Right cardiac atrium (tissue), 5 donors: ENCODE results near the gene ARID3A. TPM values are rescaled to one million over a fixed set of nuclear protein-coding genes. Genes with fewer than 3 reads are reported as not detected.

Experiments
- ATAC-seq, 2 donors: fragments of 200-7000 bp; cut with Tn5 transposase; one replicate each; pipeline versions ENCODE4 v1.8.0 to v1.9.1; 2020; ENCODE audit warnings: moderate library complexity in 2 of 2, mild to moderate bottlenecking in 1 of 2
- DNase-seq, 3 donors: peaks; one replicate each; pipeline ENCODE4 v3.0.0-alpha.2; 2020
- H3K27ac ChIP-seq: one replicate; pipeline ENCODE4 v1.5.1; 2013; ENCODE audit warnings: mild to moderate bottlenecking, low read length, control low read depth, moderate library complexity
- H3K27me3 ChIP-seq: one replicate; pipeline ENCODE4 v1.6.1; 2013; ENCODE audit not compliant: control insufficient read depth, insufficient read depth
- H3K4me1 ChIP-seq: one replicate; pipeline ENCODE4 v1.6.1; 2013; ENCODE audit warnings: low read length; ENCODE audit not compliant: control insufficient read depth, insufficient read depth
- H3K4me3 ChIP-seq: one replicate; pipeline ENCODE4 v1.5.1; 2013; ENCODE audit warnings: low read length, control low read depth
- H3K9me3 ChIP-seq: one replicate; pipeline ENCODE4 v1.6.1; 2013; ENCODE audit warnings: low read length; ENCODE audit not compliant: control insufficient read depth
- WGBS: extraction: QIAGEN DNeasy Blood & Tissue Kit; methylation state at CpG from one replicate; pipeline ENCODE4 v1.1.7; 2013; 5-methylcytosine and 5-hydroxymethylcytosine counted together
- intact Hi-C, 4 donors: fragments of 100-400 bp; cut with DNase I; formaldehyde crosslinking; loops; one replicate each; pipeline versions ENCODE4 v1.11.0 to v1.14.0; 2022 to 2023
- polyA plus RNA-seq: library from polyadenylated mRNA; stranded (reverse); fragments of 200-250 nt; gene quantifications from one replicate; pipeline ENCODE4 v1.2.3, GENCODE V29; 2013
- total RNA-seq, 4 donors: library from RNA; stranded (reverse); fragmentation: NEBNext Ultra II Directional; extraction: Animal tissue kit (Norgen Biotek cat#: 25700); gene quantifications; one replicate each; pipeline ENCODE4 v1.2.1, GENCODE V29; 2021
- donor health status: healthy with polysubstance abuse.
- donor health status: DM: no; HTN: yes; CAD: no.
- donor health status: DM: no; HTN: no; CAD: no.
- donor health status: DM: no; HTN: yes; CAD: no; lungs with severe emphysema.
- donor health status: DM: yes; HTN: yes; CAD: no.

The ARID3A gene
- total and polyA plus RNA-seq, 5 donors = 3.3 to 6.2 (median 5.1) TPM

DNA sequence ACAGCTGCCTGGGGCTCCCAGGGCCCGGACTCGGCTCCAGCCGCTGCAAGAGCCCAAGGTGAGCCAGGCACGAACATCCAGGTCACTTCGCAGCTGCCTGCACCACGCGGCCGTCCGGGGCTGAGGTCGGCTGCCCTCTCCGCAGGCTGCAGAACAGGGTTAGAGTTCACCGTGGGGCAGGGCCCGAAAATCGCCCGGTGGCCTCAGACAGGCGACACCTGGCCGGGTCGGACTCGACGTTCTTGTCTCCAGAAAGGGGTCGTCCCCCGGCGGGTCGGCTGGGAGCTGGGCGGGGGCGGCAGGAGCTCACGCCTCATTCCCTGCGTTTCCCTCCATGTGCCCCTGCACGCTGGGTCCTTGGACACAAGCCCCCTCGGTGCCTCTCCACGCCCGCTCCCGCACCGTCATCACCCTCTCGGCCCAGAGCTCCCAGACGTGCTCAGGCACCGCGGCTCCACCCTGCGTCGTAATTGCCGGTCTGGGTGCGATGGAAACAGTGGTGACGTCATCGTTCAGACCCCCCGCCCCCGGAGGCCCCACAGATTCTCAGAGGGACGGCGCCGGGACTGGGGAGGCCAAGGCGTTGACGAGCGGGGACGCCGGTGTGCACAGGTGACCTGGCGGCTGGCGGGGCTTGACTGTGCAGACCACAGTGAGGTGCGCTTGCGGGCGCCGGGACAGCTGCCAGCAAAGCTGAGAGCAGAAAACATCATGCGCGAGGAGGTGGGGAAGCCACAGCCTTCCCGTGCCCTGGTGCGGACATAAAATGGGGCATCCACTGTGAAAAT lies 70.4 kb downstream of the ARID3A start:
- no peaks in the 10 kb centered on the region for H3K9me3 ChIP-seq
- intact Hi-C loops = no loop called here
- ATAC-seq = no peak

DNA sequence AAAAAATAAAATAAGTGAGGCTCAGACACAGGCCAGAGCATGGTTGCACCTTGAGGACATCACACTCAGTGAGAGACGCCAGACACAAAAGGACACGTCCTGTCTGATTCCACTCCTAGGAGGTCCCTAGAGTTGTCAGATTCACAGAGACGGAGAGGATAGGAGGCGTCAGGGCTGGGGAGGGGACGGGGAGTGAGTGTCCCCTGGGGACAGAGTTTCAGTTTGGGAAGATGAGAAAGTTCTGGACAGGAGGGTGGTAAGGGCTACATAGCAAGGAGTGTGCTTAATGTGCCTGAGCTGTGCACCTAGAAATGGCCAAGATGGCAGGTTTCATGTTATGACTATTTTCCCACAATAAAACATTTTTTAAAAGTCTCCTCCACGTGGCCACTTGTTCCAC lies 72.2 kb downstream of the ARID3A start:
- no peak for ATAC-seq
- Histone ChIP-seq H3K4me3 (no peak overlapping the region), H3K4me1 (no peaks in the 10 kb centered on the region), H3K9me3 (no peaks in the 10 kb centered on the region), H3K27me3 (no peaks in the 10 kb centered on the region), H3K27ac (no peak overlapping the region)
- intact Hi-C loops = no loop called here
- DNase-seq = no peak
- WGBS = 25% methylated on average over 6 of the region's 6 CpGs

More for the DNA sequence above, 70.4 kb downstream of the ARID3A start:
- Histone ChIP-seq H3K27ac (no peak overlapping the region), H3K4me3 (no peak overlapping the region), H3K4me1 (no peaks in the 10 kb centered on the region), H3K27me3 (no peaks in the 10 kb centered on the region)
- peak in 2 of 3 donors; percentile 65 to 72 for DNase-seq
- 12% methylated on average over 64 of the region's 64 CpGs for WGBS

DNA sequence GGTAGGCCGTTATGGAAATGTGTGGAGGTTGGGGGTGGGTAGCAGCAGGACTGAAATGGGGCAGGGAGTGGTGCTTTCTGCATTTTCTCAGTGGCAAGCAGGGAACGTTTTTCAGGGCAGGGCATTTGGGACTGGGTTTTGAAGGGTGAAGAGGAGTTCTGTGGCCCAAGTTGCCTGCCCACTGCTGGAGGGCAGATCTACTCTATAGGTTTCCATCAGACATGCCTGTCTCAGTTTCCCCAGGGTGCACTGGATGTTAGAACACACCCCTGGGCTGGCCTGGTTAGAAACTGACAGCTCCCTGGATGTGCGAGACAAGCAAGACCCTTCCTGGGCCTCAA lies 73.5 kb downstream of the ARID3A start:
- 67% methylated on average over 3 of the region's 3 CpGs for WGBS
- ATAC-seq (no peak), DNase-seq (no peak)
- H3K27ac ChIP-seq = no peak overlapping the region
- H3K27me3 ChIP-seq = no peaks in the 10 kb centered on the region
- no peaks in the 10 kb centered on the region for H3K4me1 ChIP-seq
- H3K4me3 ChIP-seq = no peak overlapping the region
- no peaks in the 10 kb centered on the region for H3K9me3 ChIP-seq
- intact Hi-C loops = no loop called here

DNA sequence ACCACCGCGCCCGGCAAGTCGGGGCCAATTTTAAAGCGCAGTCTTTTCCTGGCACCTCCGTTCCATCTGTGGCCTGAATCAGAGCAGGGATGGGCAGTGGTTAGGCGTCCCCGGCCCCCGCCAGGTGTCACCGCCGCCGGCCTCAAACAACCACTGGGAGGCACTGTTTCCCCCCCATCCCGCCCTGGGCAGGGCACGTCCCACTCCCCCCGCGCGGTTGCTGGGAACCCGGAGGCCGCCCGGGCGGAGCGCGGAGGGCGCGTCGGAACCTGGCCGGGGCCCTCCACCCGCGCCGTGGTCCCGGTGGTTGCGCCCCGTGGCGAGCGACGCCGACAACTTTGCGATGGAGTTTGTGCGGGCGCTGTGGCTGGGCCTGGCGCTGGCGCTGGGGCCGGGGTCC lies 74.3 kb downstream of the ARID3A start, which contains the start of gene GRIN3B:
TSS of gene GRIN3B (plus strand) at position 325 of the 400 bp plus-strand sequence. CDS start at position 344, 19 bp downstream.
- peak within 1 kb of the TSS; percentile 11 for H3K4me3 ChIP-seq
- H3K27ac ChIP-seq = no peak within 1 kb of the TSS
- H3K9me3 ChIP-seq = no peaks in the 10 kb centered on the region
- ATAC-seq = peak in 1 of 2 donors; percentile 4
- peak in 2 of 3 donors; percentile 80 to 81 for DNase-seq
- 2% methylated on average over 43 of the region's 43 CpGs for WGBS
- H3K4me1 ChIP-seq = no peaks in the 10 kb centered on the region
- no peaks in the 10 kb centered on the region for H3K27me3 ChIP-seq
- intact Hi-C loops = no loop called here

DNA sequence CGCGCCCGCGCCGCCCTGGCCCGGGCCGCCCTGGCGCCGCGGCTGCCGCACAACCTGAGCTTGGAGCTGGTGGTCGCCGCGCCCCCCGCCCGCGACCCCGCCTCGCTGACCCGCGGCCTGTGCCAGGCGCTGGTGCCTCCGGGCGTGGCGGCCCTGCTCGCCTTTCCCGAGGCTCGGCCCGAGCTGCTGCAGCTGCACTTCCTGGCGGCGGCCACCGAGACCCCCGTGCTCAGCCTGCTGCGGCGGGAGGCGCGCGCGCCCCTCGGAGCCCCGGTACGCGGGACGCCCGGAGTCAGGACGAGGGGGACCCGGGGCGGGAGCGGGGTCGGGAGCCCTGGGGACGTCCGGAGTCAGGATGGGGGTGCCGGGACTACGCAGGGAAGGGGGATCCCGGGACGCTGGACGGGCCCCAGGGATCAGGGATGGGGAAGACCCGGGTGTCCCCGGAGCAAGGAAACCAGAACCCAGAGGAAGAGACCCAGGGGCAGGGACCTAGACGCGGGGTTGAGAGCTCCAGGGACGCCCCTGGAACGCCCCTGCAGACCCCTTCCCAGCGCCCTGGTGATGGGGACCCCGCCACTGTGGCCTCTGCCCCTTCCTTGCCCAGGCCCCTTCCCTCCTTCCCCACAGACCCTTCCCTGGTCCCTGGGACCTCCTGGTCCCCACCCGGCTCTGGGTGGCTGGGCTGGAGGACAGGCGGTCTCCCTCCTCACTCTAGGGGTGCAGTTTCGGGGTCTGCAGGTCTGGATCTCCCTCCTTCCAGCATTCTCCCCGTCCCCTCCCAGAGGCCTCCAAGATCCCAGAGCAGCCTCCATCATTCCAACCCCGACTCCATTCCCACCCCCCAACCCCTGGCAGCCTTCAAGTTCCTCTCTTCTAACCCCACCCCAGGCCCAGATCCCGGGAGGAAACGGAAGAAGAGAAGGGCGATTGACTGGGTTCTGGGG lies 75.0 kb downstream of the ARID3A start:
- Histone ChIP-seq H3K27ac (no peak overlapping the region), H3K9me3 (no peaks in the 10 kb centered on the region), H3K4me3 (peak overlapping the region; percentile 11), H3K27me3 (no peaks in the 10 kb centered on the region), H3K4me1 (no peaks in the 10 kb centered on the region)
- ATAC-seq (no peak), DNase-seq (peak in 2 of 3 donors; percentile 51 to 53)
- intact Hi-C loops = no loop called here
- 4% methylated on average over 73 of the region's 73 CpGs for WGBS

DNA sequence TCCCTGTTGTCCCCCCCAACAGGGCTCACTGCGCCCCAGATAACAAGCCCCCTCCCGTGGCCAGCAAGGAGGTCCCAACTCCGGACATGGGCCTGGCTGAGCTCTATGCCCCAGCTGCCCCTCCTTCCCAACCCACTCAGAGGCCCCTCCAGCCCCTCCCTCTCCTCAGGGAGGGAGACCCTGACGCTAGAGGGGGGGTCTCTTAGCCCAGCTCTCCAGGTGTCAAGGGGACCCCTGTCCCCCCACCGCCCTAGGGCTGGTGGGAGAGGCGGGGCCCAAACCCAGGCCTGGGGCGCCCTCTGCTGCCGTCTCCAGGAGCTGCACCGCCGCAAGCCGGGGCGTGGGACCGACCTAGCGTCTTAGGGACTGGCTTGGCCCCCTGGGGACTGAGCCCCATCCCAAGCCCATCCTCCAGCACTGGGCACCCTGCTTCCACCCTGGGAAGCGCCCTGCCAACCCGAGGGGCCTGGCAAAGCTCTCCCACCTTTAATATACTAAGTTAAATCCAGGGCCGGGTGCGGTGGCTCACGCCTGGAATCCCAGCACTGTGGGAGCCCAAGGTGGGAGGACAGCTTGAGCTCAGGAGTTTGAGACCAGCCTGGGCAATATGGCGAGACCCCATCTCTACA lies 75.8 kb downstream of the ARID3A start:
- H3K27ac ChIP-seq = no peak overlapping the region
- ATAC-seq = peak; percentile 48 to 66
- peak; percentile 56 to 83 (median 82) for DNase-seq
- H3K27me3 ChIP-seq = no peaks in the 10 kb centered on the region
- H3K9me3 ChIP-seq = no peaks in the 10 kb centered on the region
- 10% methylated on average over 20 of the region's 20 CpGs for WGBS
- intact Hi-C loops = no loop called here
- H3K4me3 ChIP-seq = no peak overlapping the region
- no peaks in the 10 kb centered on the region for H3K4me1 ChIP-seq

DNA sequence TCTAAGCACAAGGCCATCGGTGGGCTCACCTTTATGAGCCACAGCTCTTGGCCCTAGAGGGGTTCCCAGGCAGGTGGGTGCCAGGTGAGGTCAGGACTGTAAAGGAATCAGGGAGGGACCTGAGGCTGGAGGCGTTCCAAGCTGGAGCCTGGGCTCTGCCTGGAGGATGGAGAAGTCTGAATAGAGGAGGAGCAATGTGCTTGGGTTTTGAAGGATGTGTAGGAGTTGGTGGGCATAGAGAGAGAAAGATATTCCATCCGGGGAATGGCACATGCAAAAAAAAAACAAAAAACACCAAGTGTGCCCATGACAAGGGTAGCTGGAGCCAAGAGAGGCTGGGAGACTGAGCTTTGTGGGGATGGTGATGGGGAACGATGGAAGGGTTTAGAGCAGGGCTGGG lies 76.8 kb downstream of the ARID3A start:
- DNase-seq (no peak), ATAC-seq (no peak)
- no peak overlapping the region for H3K27ac ChIP-seq
- WGBS = 81% methylated on average over 4 of the region's 4 CpGs
- no peaks in the 10 kb centered on the region for H3K9me3 ChIP-seq
- H3K27me3 ChIP-seq = no peaks in the 10 kb centered on the region
- H3K4me1 ChIP-seq = no peaks in the 10 kb centered on the region
- intact Hi-C loops = no loop called here
- H3K4me3 ChIP-seq = no peak overlapping the region

DNA sequence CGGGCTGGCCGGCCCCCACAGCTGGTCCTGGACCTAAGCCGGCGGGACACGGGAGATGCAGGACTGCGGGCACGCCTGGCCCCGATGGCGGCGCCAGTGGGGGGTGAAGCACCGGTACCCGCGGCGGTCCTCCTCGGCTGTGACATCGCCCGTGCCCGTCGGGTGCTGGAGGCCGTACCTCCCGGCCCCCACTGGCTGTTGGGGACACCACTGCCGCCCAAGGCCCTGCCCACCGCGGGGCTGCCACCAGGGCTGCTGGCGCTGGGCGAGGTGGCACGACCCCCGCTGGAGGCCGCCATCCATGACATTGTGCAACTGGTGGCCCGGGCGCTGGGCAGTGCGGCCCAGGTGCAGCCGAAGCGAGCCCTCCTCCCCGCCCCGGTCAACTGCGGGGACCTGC lies 77.4 kb downstream of the ARID3A start:
- 84% methylated on average over 37 of the region's 37 CpGs for WGBS
- no peak overlapping the region for H3K27ac ChIP-seq
- no peaks in the 10 kb centered on the region for H3K27me3 ChIP-seq
- H3K4me1 ChIP-seq = no peaks in the 10 kb centered on the region
- H3K4me3 ChIP-seq = no peak overlapping the region
- peak in 1 of 3 donors; percentile 65 for DNase-seq
- no peak for ATAC-seq
- H3K9me3 ChIP-seq = no peaks in the 10 kb centered on the region
- intact Hi-C loops = no loop called here

DNA sequence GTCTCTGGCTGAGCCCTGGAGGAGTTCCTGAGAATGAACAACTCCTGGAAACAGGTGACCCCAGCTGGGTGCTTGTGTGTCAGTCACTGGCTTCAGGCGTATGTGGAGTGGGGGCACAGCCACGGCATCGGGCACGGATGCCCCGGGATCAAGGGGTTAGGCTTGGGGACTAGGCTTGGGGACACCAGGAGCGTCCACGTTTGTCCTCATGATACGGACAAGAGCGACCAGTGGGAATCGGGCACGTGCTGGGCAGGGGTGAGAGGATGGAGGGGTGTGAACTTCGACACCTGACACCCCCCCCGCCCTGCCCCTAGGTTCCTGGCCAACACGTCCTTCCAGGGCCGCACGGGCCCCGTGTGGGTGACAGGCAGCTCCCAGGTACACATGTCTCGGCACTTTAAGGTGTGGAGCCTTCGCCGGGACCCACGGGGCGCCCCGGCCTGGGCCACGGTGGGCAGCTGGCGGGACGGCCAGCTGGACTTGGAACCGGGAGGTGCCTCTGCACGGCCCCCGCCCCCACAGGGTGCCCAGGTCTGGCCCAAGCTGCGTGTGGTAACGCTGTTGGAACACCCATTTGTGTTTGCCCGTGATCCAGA lies 78.5 kb downstream of the ARID3A start:
- DNase-seq (peak in 1 of 3 donors; percentile 54), ATAC-seq (no peak)
- 73% methylated on average over 32 of the region's 32 CpGs for WGBS
- intact Hi-C loops = no loop called here
- Histone ChIP-seq H3K9me3 (no peaks in the 10 kb centered on the region), H3K4me1 (no peaks in the 10 kb centered on the region), H3K27me3 (no peaks in the 10 kb centered on the region), H3K27ac (no peak overlapping the region), H3K4me3 (no peak overlapping the region)

DNA sequence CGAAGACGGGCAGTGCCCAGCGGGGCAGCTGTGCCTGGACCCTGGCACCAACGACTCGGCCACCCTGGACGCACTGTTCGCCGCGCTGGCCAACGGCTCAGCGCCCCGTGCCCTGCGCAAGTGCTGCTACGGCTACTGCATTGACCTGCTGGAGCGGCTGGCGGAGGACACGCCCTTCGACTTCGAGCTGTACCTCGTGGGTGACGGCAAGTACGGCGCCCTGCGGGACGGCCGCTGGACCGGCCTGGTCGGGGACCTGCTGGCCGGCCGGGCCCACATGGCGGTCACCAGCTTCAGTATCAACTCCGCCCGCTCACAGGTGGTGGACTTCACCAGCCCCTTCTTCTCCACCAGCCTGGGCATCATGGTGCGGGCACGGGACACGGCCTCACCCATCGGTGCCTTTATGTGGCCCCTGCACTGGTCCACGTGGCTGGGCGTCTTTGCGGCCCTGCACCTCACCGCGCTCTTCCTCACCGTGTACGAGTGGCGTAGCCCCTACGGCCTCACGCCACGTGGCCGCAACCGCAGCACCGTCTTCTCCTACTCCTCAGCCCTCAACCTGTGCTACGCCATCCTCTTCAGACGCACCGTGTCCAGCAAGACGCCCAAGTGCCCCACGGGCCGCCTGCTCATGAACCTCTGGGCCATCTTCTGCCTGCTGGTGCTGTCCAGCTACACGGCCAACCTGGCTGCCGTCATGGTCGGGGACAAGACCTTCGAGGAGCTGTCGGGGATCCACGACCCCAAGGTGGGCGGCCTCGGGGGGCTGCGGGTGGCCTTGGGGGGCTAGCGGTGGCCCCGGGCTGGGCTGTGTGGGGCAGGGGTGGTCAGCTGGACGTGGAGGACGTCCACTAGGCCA lies 79.2 kb downstream of the ARID3A start:
- intact Hi-C loops = no loop called here
- Histone ChIP-seq H3K27me3 (no peaks in the 10 kb centered on the region), H3K27ac (no peak overlapping the region), H3K9me3 (no peaks in the 10 kb centered on the region), H3K4me1 (no peaks in the 10 kb centered on the region), H3K4me3 (no peak overlapping the region)
- ATAC-seq = no peak
- 89% methylated on average over 70 of the region's 70 CpGs for WGBS
- DNase-seq = peak in 1 of 3 donors; percentile 64
